Gastroesophageal sphincter (tissue), 4 donors: Measurements from ENCODE around the gene MROH2A. TPM values are rescaled to one million over a fixed set of nuclear protein-coding genes. Genes with fewer than 3 reads are reported as not detected.

Experiments
- ATAC-seq: fragments of 150-250 bp; one replicate; pipeline ENCODE4 v1.9.1; 2016; ENCODE audit warnings: mild to moderate bottlenecking, moderate library complexity
- H3K27ac ChIP-seq, 4 donors: fragments of 200-600 bp; sonication (generic) in 3 of 4; 1 replicate in 3 of 4; 2 replicates in 1 of 4; pipeline ENCODE4 v1.5.1; 2016 to 2019
- H3K27me3 ChIP-seq: fragments of 200-600 bp; sonication (generic); one replicate; pipeline ENCODE4 v1.5.1; 2019
- H3K36me3 ChIP-seq, 2 donors: fragments of 200-600 bp; sonication (generic); one replicate each; pipeline ENCODE4 v1.5.1; 2019; ENCODE audit warnings: control low read depth in 1 of 2
- H3K4me1 ChIP-seq, 3 donors: fragments of 200-600 bp; sonication (generic); 1 replicate in 2 of 3; 2 replicates in 1 of 3; pipeline ENCODE4 v1.5.1; 2016 to 2019; ENCODE audit warnings: control low read depth in 2 of 3
- H3K4me3 ChIP-seq, 2 donors: fragments of 200-600 bp; sonication (generic); one replicate each; pipeline ENCODE4 v1.5.1; 2019; ENCODE audit warnings: mild to moderate bottlenecking in 1 of 2, moderate library complexity in 1 of 2
- H3K9me3 ChIP-seq, 3 donors: fragments of 200-600 bp; sonication (generic); one replicate each; pipeline ENCODE4 v1.5.1; 2017 to 2019; ENCODE audit warnings: control low read depth in 2 of 3
- EP300 ChIP-seq: sonication (generic); formaldehyde crosslinking; IDR thresholded peaks from one replicate; pipeline ENCODE4 v1.6.1; 2017; ENCODE audit warnings: antibody characterized with exemption, mild to moderate bottlenecking
- POLR2A ChIP-seq, 2 donors: fragments of 450-650 bp; IDR thresholded peaks; one replicate each; pipeline ENCODE4 v1.6.1; 2017; ENCODE audit warnings: antibody characterized with exemption in 2 of 2, mild to moderate bottlenecking in 2 of 2, moderate library complexity in 1 of 2
- POLR2AphosphoS5 ChIP-seq: sonication (generic); formaldehyde crosslinking; IDR thresholded peaks from one replicate; pipeline ENCODE4 v1.6.1; 2017; ENCODE audit warnings: antibody characterized with exemption
- WGBS, 2 donors: methylation state at CpG; one replicate each; pipeline ENCODE4 v1.1.5; 2018; ENCODE audit warnings: low coverage in 1 of 2; 5-methylcytosine and 5-hydroxymethylcytosine counted together
- total RNA-seq, 4 donors: library from RNA; depleted of rRNA; stranded (reverse); fragments of >200 nt; gene quantifications; one replicate each; pipeline ENCODE4 v1.1.0, GENCODE V29; 2016
- TF ChIP-seq, protein P1 (sequence below), 4 experiments: fragments of 200-600 bp in 2 of 4; fragments of 450-650 bp in 2 of 4; sonication (generic) in 1 of 4; IDR thresholded peaks; one replicate each; pipeline ENCODE4 v1.5.1; 2017 to 2019; ENCODE audit warnings: antibody characterized with exemption in 4 of 4, mild to moderate bottlenecking in 2 of 4, moderate library complexity in 2 of 4

MROH2A gene
- total RNA-seq, 4 donors from 2014 or later = not detected

DNA sequence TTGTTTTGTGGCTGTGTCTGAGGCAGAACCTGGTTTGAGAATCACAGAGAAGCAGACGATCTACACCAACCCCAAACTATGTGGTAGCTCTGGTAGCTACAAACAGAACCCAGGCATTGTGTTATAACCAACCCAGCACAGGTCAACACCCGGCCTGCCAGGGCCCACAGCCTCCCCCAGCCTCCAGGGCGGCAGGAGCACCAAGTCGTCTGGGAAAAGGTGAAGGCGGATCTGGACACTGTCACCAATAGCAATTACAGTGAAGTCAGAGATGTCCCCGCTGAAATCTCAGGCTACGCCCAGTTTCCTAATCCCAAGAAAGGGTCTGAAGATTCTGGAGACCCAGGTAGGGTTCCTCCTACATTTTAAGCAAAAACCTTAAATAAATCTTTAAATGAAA is 72.6 kb downstream of the MROH2A start:
- Histone ChIP-seq H3K4me3 (no peak overlapping the region), H3K27me3 (peaks cover 31% of the 10 kb centered on the region), H3K4me1 (peaks cover 0 to 17% (median 6%) of the 10 kb centered on the region in 3 donors), H3K36me3 (no peaks in the 10 kb centered on the region), H3K27ac (no peak overlapping the region), H3K9me3 (no peaks in the 10 kb centered on the region)
- no peak for ATAC-seq
- 90 to 100% methylated on average over 1 to 2 of the region's 7 CpGs for WGBS, 2 donors
- TF ChIP-seq POLR2A (IDR thresholded peaks at IDR 0.05) (no peak), EP300 (no peak), POLR2AphosphoS5 (no peak)
- TF ChIP-seq, protein P1, sequence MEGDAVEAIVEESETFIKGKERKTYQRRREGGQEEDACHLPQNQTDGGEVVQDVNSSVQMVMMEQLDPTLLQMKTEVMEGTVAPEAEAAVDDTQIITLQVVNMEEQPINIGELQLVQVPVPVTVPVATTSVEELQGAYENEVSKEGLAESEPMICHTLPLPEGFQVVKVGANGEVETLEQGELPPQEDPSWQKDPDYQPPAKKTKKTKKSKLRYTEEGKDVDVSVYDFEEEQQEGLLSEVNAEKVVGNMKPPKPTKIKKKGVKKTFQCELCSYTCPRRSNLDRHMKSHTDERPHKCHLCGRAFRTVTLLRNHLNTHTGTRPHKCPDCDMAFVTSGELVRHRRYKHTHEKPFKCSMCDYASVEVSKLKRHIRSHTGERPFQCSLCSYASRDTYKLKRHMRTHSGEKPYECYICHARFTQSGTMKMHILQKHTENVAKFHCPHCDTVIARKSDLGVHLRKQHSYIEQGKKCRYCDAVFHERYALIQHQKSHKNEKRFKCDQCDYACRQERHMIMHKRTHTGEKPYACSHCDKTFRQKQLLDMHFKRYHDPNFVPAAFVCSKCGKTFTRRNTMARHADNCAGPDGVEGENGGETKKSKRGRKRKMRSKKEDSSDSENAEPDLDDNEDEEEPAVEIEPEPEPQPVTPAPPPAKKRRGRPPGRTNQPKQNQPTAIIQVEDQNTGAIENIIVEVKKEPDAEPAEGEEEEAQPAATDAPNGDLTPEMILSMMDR (IDR thresholded peaks at IDR 0.05) = no peak

DNA sequence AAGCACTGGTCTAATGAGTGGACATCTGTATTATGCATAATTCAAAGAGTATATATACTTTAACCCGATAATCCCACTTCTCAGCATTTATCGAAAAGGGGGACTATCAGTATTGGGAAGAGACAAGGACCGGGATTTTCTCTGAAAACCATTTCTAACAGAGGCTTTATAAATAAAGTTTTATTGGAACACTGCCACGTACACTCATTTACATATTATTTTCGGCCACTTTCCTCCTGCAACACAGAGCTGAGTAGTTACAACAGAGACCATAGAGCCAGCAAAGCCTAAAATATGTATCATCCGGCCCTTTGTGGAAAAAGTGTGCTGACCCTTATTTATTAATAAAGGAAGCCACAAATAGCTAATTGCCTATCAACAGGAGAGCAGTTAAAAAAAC is 73.0 kb downstream of the MROH2A start:
- no peak for ATAC-seq
- Histone ChIP-seq H3K4me1 (peaks cover 0 to 17% (median 6%) of the 10 kb centered on the region in 3 donors), H3K4me3 (no peak overlapping the region), H3K27ac (no peak overlapping the region), H3K36me3 (no peaks in the 10 kb centered on the region), H3K9me3 (no peaks in the 10 kb centered on the region), H3K27me3 (peaks cover 31% of the 10 kb centered on the region)
- no peak for TF ChIP-seq POLR2A (IDR thresholded peaks at IDR 0.05)
- no peak for TF ChIP-seq POLR2AphosphoS5
- TF ChIP-seq, protein P1 (IDR thresholded peaks at IDR 0.05) = no peak
- TF ChIP-seq EP300 = no peak
- 92 to 95% methylated on average over 6 of the region's 6 CpGs for WGBS, 2 donors

DNA sequence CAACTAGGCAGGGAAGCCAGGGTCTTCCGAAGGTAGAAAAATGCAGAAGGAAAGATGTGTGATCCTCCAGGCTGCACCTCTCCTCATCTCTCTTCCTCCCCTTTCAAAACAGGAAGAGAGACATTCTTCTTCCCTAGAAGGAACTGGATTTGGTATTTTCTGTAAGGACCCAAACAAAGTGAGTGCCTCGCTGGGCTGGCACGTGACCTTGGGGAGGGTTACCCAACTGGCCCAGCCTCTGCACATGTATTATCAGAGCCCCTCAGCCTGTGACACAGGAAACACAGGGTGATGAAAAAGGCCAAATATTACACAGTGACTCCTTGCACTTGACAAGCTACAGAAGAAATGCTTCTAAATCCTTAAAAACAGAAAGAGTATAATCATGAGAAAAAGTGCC is 73.9 kb downstream of the MROH2A start:
- H3K36me3 ChIP-seq = no peaks in the 10 kb centered on the region
- 40% methylated on average over 2 of the region's 3 CpGs; no CpG with 5 or more reads in 1 of the 2 donors for WGBS, 2 donors
- TF ChIP-seq POLR2A (IDR thresholded peaks at IDR 0.05) = no peak
- TF ChIP-seq, protein P1 (IDR thresholded peaks at IDR 0.05) = no peak
- TF ChIP-seq EP300 = no peak
- TF ChIP-seq POLR2AphosphoS5 = no peak
- H3K4me1 ChIP-seq = peaks cover 0 to 17% (median 6%) of the 10 kb centered on the region in 3 donors
- H3K27ac ChIP-seq = no peak overlapping the region
- H3K9me3 ChIP-seq = no peaks in the 10 kb centered on the region
- no peak overlapping the region for H3K4me3 ChIP-seq
- no peak for ATAC-seq
- peaks cover 31% of the 10 kb centered on the region for H3K27me3 ChIP-seq

DNA sequence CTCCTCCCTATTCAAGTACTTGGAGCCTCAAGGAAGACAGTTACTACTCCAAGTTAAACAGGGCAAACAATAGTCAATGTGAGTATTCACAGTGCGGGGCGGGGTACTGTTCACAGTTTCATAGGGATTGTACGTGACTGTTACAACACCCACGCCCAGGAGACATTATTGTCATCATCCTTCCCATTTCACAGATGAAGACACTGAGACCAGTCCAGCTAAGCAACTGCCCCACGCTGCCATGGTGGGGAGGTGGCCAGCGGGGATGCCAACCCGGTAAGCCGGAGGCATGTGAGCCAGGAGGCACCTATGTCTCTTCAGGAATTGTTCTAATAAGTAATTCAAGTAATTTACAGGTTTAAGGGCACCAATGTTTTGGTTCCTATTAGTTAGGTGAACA is 75.2 kb downstream of the MROH2A start:
- no peak overlapping the region for H3K27ac ChIP-seq
- no peaks in the 10 kb centered on the region for H3K9me3 ChIP-seq
- no peak for TF ChIP-seq POLR2AphosphoS5
- TF ChIP-seq EP300 = no peak
- no peak for TF ChIP-seq POLR2A (IDR thresholded peaks at IDR 0.05)
- TF ChIP-seq, protein P1 (IDR thresholded peaks at IDR 0.05) = no peak
- ATAC-seq = no peak
- peaks cover 31% of the 10 kb centered on the region for H3K27me3 ChIP-seq
- WGBS, 2 donors = 14 to 21% methylated on average over 2 to 3 of the region's 8 CpGs
- H3K4me3 ChIP-seq = no peak overlapping the region
- no peaks in the 10 kb centered on the region for H3K36me3 ChIP-seq
- peaks cover 0 to 25% (median 6%) of the 10 kb centered on the region in 3 donors for H3K4me1 ChIP-seq

DNA sequence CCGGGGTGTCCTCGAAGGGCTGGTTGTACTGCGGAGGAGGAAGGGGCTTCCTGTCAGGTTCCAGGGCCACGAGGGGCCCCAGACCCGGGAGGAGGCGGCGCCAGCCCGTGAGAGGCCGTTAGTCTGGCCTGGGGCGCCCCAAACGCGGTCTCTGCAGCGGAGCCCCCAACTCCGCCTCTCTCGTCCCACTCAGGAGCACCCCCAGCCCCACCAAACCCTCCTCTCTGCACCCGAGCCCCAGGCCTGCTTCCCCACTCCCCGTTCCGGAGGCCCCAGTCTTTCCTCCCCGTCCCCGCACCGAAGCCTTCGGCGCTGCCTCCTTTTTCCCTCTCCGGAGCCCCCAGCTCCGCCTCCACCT is 75.7 kb downstream of the MROH2A start:
- Histone ChIP-seq H3K4me1 (peaks cover 0 to 25% (median 6%) of the 10 kb centered on the region in 3 donors), H3K27ac (peak overlapping the region in 1 of 4 donors; percentile 41), H3K36me3 (no peaks in the 10 kb centered on the region), H3K4me3 (peak overlapping the region; percentile 58 to 78), H3K9me3 (no peaks in the 10 kb centered on the region), H3K27me3 (peaks cover 31% of the 10 kb centered on the region)
- ATAC-seq = no peak
- WGBS, 2 donors = 0 to 5% methylated on average over 4 to 7 of the region's 25 CpGs
- TF ChIP-seq POLR2A (IDR thresholded peaks at IDR 0.05) = no peak
- TF ChIP-seq EP300 = no peak
- no peak for TF ChIP-seq POLR2AphosphoS5
- TF ChIP-seq, protein P1 (IDR thresholded peaks at IDR 0.05) = no peak
